ENCODE data around the gene KLHL25. TPM values are rescaled to one million over a fixed set of nuclear protein-coding genes. Genes with fewer than 3 reads are reported as not detected.

The KLHL25 gene
- total and polyA plus RNA-seq, 2 of the 13 experiments (the other 11 are each of a cell fraction or from before 2014, with no cell fraction given): 3.7 to 8.2 TPM

- TF ChIP-seq TSC22D2 (CRISPR knock-in tag; IDR thresholded peaks at IDR 0.05; ENCODE audit: borderline replicate concordance) (no peak), ZNF235 (CRISPR knock-in tag; IDR thresholded peaks at IDR 0.05; ENCODE audit: borderline replicate concordance) (no peak), TGIF2 (CRISPR knock-in tag; IDR thresholded peaks at IDR 0.05) (peak; percentile 92), SP5 (CRISPR knock-in tag; IDR thresholded peaks at IDR 0.05; ENCODE audit: borderline replicate concordance, low read depth) (no peak), TFDP1 (CRISPR knock-in tag; IDR thresholded peaks at IDR 0.05; ENCODE audit: borderline replicate concordance) (no peak), IKZF5 (CRISPR knock-in tag; IDR thresholded peaks at IDR 0.05) (0 out of 2 replicates have a peak, but pooled peaks have one; percentile 32), TFDP2 (CRISPR knock-in tag; IDR thresholded peaks at IDR 0.05) (peak; percentile 38; the same call in 1 of the 2 replicates), SMC3 (IDR thresholded peaks at IDR 0.05; ENCODE audit: low read length) (no peak), KDM4B (CRISPR knock-in tag; IDR thresholded peaks at IDR 0.05) (no peak), CREB3 (CRISPR knock-in tag; IDR thresholded peaks at IDR 0.05) (no peak), ZMYM4 (CRISPR knock-in tag; IDR thresholded peaks at IDR 0.05) (peak; percentile 65), MEF2D (CRISPR knock-in tag; IDR thresholded peaks at IDR 0.05) (peak; percentile 76), ZFP36L1 (CRISPR knock-in tag; IDR thresholded peaks at IDR 0.05) (no peak), IRF2 (CRISPR knock-in tag; IDR thresholded peaks at IDR 0.05) (peak; percentile 18; the same call in 1 of the 2 replicates), SIN3A (IDR thresholded peaks at IDR 0.05; ENCODE audit: borderline replicate concordance, low read depth, low read length) (no peak; the same call in 1 of the 2 replicates), ZBTB49 (CRISPR knock-in tag; IDR thresholded peaks at IDR 0.05; ENCODE audit: borderline replicate concordance) (no peak), EHMT2 (IDR thresholded peaks at IDR 0.05; ENCODE audit: borderline replicate concordance, low read depth, low read length) (peak; percentile 54; the same call in 1 of the 2 replicates), ATAD3A (CRISPR knock-in tag; IDR thresholded peaks at IDR 0.05) (no peak), TRAFD1 (CRISPR knock-in tag; IDR thresholded peaks at IDR 0.05; ENCODE audit: borderline replicate concordance) (no peak)
Measured at GRCh38 chr15:85781099-85781498, 13.6 kb downstream of the KLHL25 start (continued).

Measured in HepG2 (cell line).